ENCODE data around the gene CPLANE1. TPM values are rescaled to one million over a fixed set of nuclear protein-coding genes. Genes with fewer than 3 reads are reported as not detected.

Gene CPLANE1
- total RNA-seq, 4 donors from 2014 or later: 18.2 to 41.2 (median 26.4) TPM

- TF ChIP-seq EP300 (IDR thresholded peaks at IDR 0.05): no peak
- no peak for TF ChIP-seq POLR2A (IDR thresholded peaks at IDR 0.05)
- TF ChIP-seq POLR2AphosphoS5 (IDR thresholded peaks at IDR 0.05): no peak
- no peak for TF ChIP-seq CTCF (IDR thresholded peaks at IDR 0.05)
- H3K36me3 ChIP-seq: peaks cover 0 to 98% of the 10 kb centered on the region in 2 donors
- H3K27me3 ChIP-seq: no peaks in the 10 kb centered on the region
- no peaks in the 10 kb centered on the region for H3K4me1 ChIP-seq
- no peaks in the 10 kb centered on the region for H3K9me3 ChIP-seq
- ATAC-seq: no peak
- H3K27ac ChIP-seq: no peak overlapping the region
- H3K4me3 ChIP-seq: no peak overlapping the region
- 92 to 100% methylated on average over 2 of the region's 2 CpGs for WGBS, 2 donors (ENCODE audit: low coverage in 1 of 2)
Measured at GRCh38 chr5:37190592-37190991, 58.6 kb downstream of the CPLANE1 start.

- TF ChIP-seq POLR2A (IDR thresholded peaks at IDR 0.05) (no peak), CTCF (IDR thresholded peaks at IDR 0.05) (no peak), EP300 (IDR thresholded peaks at IDR 0.05) (no peak), POLR2AphosphoS5 (IDR thresholded peaks at IDR 0.05) (no peak)
- ATAC-seq: no peak
- peaks cover 5 to 97% of the 10 kb centered on the region in 2 donors for H3K36me3 ChIP-seq
- WGBS, 2 donors (ENCODE audit: low coverage in 1 of 2): 93 to 100% methylated on average over 2 to 4 of the region's 4 CpGs
- H3K9me3 ChIP-seq: no peaks in the 10 kb centered on the region
- no peak overlapping the region for H3K27ac ChIP-seq
- no peak overlapping the region for H3K4me3 ChIP-seq
- no peaks in the 10 kb centered on the region for H3K4me1 ChIP-seq
- no peaks in the 10 kb centered on the region for H3K27me3 ChIP-seq
Measured at GRCh38 chr5:37189355-37189754, 59.8 kb downstream of the CPLANE1 start.

DNA sequence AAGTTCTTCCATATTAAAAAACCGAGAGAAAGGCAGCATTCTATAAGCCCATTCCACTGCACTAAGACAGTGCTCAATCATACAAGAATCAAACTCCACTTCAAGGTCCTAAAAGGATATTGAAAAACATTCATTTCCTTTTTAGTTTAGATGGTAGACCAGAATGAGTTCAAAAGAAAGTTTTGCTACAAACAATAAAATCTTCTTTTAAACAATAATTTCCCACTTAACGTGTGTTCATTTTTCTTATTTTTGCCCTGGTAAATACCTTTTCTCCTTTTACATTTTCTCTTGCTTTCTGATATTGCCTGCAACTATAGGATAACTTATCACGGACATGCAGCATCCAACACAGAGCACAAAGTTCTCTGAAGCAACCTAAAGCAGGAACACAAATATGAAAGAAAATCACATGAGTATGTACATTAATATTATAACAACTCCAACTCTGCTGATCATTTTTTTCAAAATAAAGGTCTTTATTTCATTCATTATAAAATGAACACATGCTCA, 61.7 kb downstream of the CPLANE1 start:
- 88 to 100% methylated on average over 2 to 3 of the region's 3 CpGs for WGBS, 2 donors (ENCODE audit: low coverage in 1 of 2)
- Histone ChIP-seq H3K4me3 (no peak overlapping the region), H3K27me3 (no peaks in the 10 kb centered on the region), H3K4me1 (no peaks in the 10 kb centered on the region), H3K9me3 (no peaks in the 10 kb centered on the region), H3K36me3 (peaks cover 10 to 99% of the 10 kb centered on the region in 2 donors), H3K27ac (no peak overlapping the region)
- ATAC-seq: no peak
- no peak for TF ChIP-seq POLR2AphosphoS5 (IDR thresholded peaks at IDR 0.05)
- no peak for TF ChIP-seq EP300 (IDR thresholded peaks at IDR 0.05)
- no peak for TF ChIP-seq CTCF (IDR thresholded peaks at IDR 0.05)
- TF ChIP-seq POLR2A (IDR thresholded peaks at IDR 0.05): no peak

- TF ChIP-seq POLR2AphosphoS5 (IDR thresholded peaks at IDR 0.05) (no peak), EP300 (IDR thresholded peaks at IDR 0.05) (no peak), CTCF (IDR thresholded peaks at IDR 0.05) (no peak), POLR2A (IDR thresholded peaks at IDR 0.05) (no peak)
- Histone ChIP-seq H3K27ac (no peak overlapping the region), H3K4me1 (no peaks in the 10 kb centered on the region), H3K36me3 (peaks cover 10 to 94% of the 10 kb centered on the region in 2 donors), H3K4me3 (no peak overlapping the region), H3K9me3 (no peaks in the 10 kb centered on the region), H3K27me3 (no peaks in the 10 kb centered on the region)
- ATAC-seq: no peak
- WGBS, 2 donors (ENCODE audit: low coverage in 1 of 2): 81 to 91% methylated on average over 3 to 4 of the region's 4 CpGs
Measured at GRCh38 chr5:37184748-37185364, 64.3 kb downstream of the CPLANE1 start.

- Histone ChIP-seq H3K27me3 (no peaks in the 10 kb centered on the region), H3K9me3 (no peaks in the 10 kb centered on the region), H3K27ac (no peak overlapping the region), H3K4me3 (no peak overlapping the region), H3K36me3 (peaks cover 10 to 93% of the 10 kb centered on the region in 2 donors), H3K4me1 (no peaks in the 10 kb centered on the region)
- no peak for ATAC-seq
- 53 to 54% methylated on average over 1 of the region's 1 CpG for WGBS, 2 donors (ENCODE audit: low coverage in 1 of 2)
- no peak for TF ChIP-seq EP300 (IDR thresholded peaks at IDR 0.05)
- TF ChIP-seq POLR2AphosphoS5 (IDR thresholded peaks at IDR 0.05): no peak
- no peak for TF ChIP-seq CTCF (IDR thresholded peaks at IDR 0.05)
- no peak for TF ChIP-seq POLR2A (IDR thresholded peaks at IDR 0.05)
Measured at GRCh38 chr5:37182667-37183066, 66.5 kb downstream of the CPLANE1 start.
